Stimulated activated naive B cell treated with anti-CD40 and anti-IgM and Interleukin-4, amounts not matched to agents 10 μg/mL and 1 μg/mL and 100 μg/mL, for 72 hours (primary cell): ENCODE measurements around the gene ANO6.

Experiments used
- ATAC-seq, 2 donors: fragments of 150-1000 bp; cut with Tn5 transposase; replicated peaks; 2 replicates each; pipeline ENCODE4 v1.10.0; 2021; ENCODE audit warnings: moderate library complexity in 1 of 2
- DNase-seq: peaks from one replicate; pipeline ENCODE4 v3.0.0; 2021
- H3K27ac Mint-ChIP-seq: one replicate; pipeline ENCODE4 v1.8.0; 2022; ENCODE audit warnings: mild to moderate bottlenecking, mixed read lengths
- H3K27me3 Mint-ChIP-seq, 2 donors: one replicate each; pipeline ENCODE4 v1.8.0; 2022; ENCODE audit warnings: mixed read lengths in 2 of 2
- H3K36me3 Mint-ChIP-seq, 2 donors: one replicate each; pipeline ENCODE4 v1.8.0; 2022; ENCODE audit warnings: mixed read lengths in 2 of 2, mild to moderate bottlenecking in 1 of 2
- H3K4me1 Mint-ChIP-seq, 2 donors: one replicate each; pipeline ENCODE4 v1.8.0; 2022; ENCODE audit warnings: mixed read lengths in 2 of 2, mild to moderate bottlenecking in 1 of 2
- H3K4me3 Mint-ChIP-seq, 2 donors: one replicate each; pipeline ENCODE4 v1.8.0; 2022; ENCODE audit warnings: mild to moderate bottlenecking in 2 of 2, mixed read lengths in 2 of 2, moderate library complexity in 1 of 2
- H3K9me3 Mint-ChIP-seq, 2 donors: one replicate each; pipeline ENCODE4 v1.8.0; 2022; ENCODE audit warnings: mixed read lengths in 2 of 2, mild to moderate bottlenecking in 1 of 2

The ANO6 gene

GRCh38 chr12:45468751-45469615, 253.1 kb downstream of the ANO6 start:
- ATAC-seq (no peak), DNase-seq (no peak)
- Mint-ChIP-seq H3K27me3 (no peaks in the 10 kb centered on the region), H3K4me1 (no peaks in the 10 kb centered on the region), H3K4me3 (no peak overlapping the region), H3K36me3 (no peaks in the 10 kb centered on the region), H3K27ac (no peak overlapping the region), H3K9me3 (no peaks in the 10 kb centered on the region)

- DNase-seq = no peak
- no peaks in the 10 kb centered on the region for H3K36me3 Mint-ChIP-seq
- no peak overlapping the region for H3K4me3 Mint-ChIP-seq
- ATAC-seq = no peak
- H3K9me3 Mint-ChIP-seq = no peaks in the 10 kb centered on the region
- H3K4me1 Mint-ChIP-seq = no peaks in the 10 kb centered on the region
- no peak overlapping the region for H3K27ac Mint-ChIP-seq
- no peaks in the 10 kb centered on the region for H3K27me3 Mint-ChIP-seq
Measured at GRCh38 chr12:45469902-45470301, 254.0 kb downstream of the ANO6 start.

- Mint-ChIP-seq H3K36me3 (peaks cover 4 to 5% of the 10 kb centered on the region in 2 donors), H3K27ac (no peak overlapping the region), H3K4me3 (no peak overlapping the region), H3K9me3 (peaks cover 3 to 5% of the 10 kb centered on the region in 2 donors), H3K4me1 (no peaks in the 10 kb centered on the region), H3K27me3 (peaks cover 4 to 10% of the 10 kb centered on the region in 2 donors)
- ATAC-seq (no peak), DNase-seq (no peak)
Measured at GRCh38 chr12:45473636-45474035, 257.7 kb downstream of the ANO6 start.

- Mint-ChIP-seq H3K4me3 (no peak overlapping the region), H3K9me3 (peaks cover 3 to 8% of the 10 kb centered on the region in 2 donors), H3K27ac (no peak overlapping the region), H3K4me1 (no peaks in the 10 kb centered on the region), H3K27me3 (peaks cover 4 to 10% of the 10 kb centered on the region in 2 donors), H3K36me3 (peaks cover 4 to 5% of the 10 kb centered on the region in 2 donors)
- DNase-seq = no peak
- no peak for ATAC-seq
Measured at GRCh38 chr12:45475594-45475993, 259.7 kb downstream of the ANO6 start.

GRCh38 chr12:45477526-45477925, 261.6 kb downstream of the ANO6 start:
- Mint-ChIP-seq H3K4me1 (no peaks in the 10 kb centered on the region), H3K9me3 (peaks cover 3 to 8% of the 10 kb centered on the region in 2 donors), H3K27ac (no peak overlapping the region), H3K36me3 (peaks cover 4 to 5% of the 10 kb centered on the region in 2 donors), H3K4me3 (no peak overlapping the region), H3K27me3 (peaks cover 4 to 10% of the 10 kb centered on the region in 2 donors)
- ATAC-seq (no peak), DNase-seq (no peak)

GRCh38 chr12:45478931-45479330, 263.0 kb downstream of the ANO6 start:
- ATAC-seq (no peak), DNase-seq (no peak)
- peaks cover 3 to 8% of the 10 kb centered on the region in 2 donors for H3K9me3 Mint-ChIP-seq
- peaks cover 4 to 5% of the 10 kb centered on the region in 2 donors for H3K36me3 Mint-ChIP-seq
- no peak overlapping the region for H3K27ac Mint-ChIP-seq
- no peaks in the 10 kb centered on the region for H3K4me1 Mint-ChIP-seq
- H3K4me3 Mint-ChIP-seq = no peak overlapping the region
- peaks cover 4 to 10% of the 10 kb centered on the region in 2 donors for H3K27me3 Mint-ChIP-seq

- DNase-seq (no peak), ATAC-seq (no peak)
- Mint-ChIP-seq H3K4me3 (no peak overlapping the region), H3K36me3 (peaks cover 4 to 5% of the 10 kb centered on the region in 2 donors), H3K9me3 (peaks cover 3 to 7% of the 10 kb centered on the region in 2 donors), H3K4me1 (no peaks in the 10 kb centered on the region), H3K27me3 (peaks cover 4 to 7% of the 10 kb centered on the region in 2 donors), H3K27ac (no peak overlapping the region)
Measured at GRCh38 chr12:45481746-45482145, 265.9 kb downstream of the ANO6 start.

GRCh38 chr12:45483571-45483970, 267.7 kb downstream of the ANO6 start:
- H3K9me3 Mint-ChIP-seq = peaks cover 0 to 4% of the 10 kb centered on the region in 2 donors
- DNase-seq (no peak), ATAC-seq (no peak)
- no peak overlapping the region for H3K4me3 Mint-ChIP-seq
- H3K27me3 Mint-ChIP-seq = no peaks in the 10 kb centered on the region
- H3K27ac Mint-ChIP-seq = no peak overlapping the region
- H3K36me3 Mint-ChIP-seq = peaks cover 0 to 1% of the 10 kb centered on the region in 2 donors
- no peaks in the 10 kb centered on the region for H3K4me1 Mint-ChIP-seq
